Measurements from ENCODE around the gene BCO2. TPM values are rescaled to one million over a fixed set of nuclear protein-coding genes. Genes with fewer than 3 reads are reported as not detected.
"Not testable (repeated sequence)": the region's sequence is repeated elsewhere in the genome, so short reads cannot be mapped to it uniquely, and the experiment has no call there.

The BCO2 gene
- total RNA-seq, 1 experiment from 2014 or later = 0.31 TPM

DNA sequence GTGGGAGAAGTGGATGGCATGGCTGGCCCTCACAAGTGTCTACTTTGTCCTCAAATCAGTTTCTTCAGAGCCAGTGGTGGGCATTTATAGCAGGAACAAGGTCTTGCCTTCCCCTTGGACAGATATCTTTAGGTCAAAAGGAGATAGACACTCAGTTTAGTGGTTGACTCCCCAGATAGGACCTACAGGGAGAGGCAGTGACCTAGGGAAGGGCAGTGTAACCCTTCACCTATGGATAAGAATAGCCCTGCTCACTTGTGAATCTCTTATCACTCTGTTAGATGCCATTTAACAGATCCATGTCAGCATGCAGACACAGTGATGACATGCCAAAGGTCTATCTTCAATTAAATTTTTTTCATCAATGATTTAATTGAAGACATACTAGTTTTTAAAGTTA lies 11.0 kb downstream of the BCO2 start:
- H3K4me1 ChIP-seq (ENCODE audit: insufficient read depth, low read length) = no peaks in the 10 kb centered on the region; the same call in 1 of the 2 replicates
- H3K9me3 ChIP-seq (ENCODE audit: control insufficient read depth, low read depth, low read length) = no peaks in the 10 kb centered on the region
- H3K27ac Mint-ChIP-seq = no peak overlapping the region
- H3K79me2 ChIP-seq (ENCODE audit: insufficient read depth, low read length) = no peaks in the 10 kb centered on the region
- H4K91ac ChIP-seq (ENCODE audit: insufficient read length, low read depth, low read length) = no peak overlapping the region
- H3K27me3 ChIP-seq (ENCODE audit: insufficient read depth, low read length) = no peaks in the 10 kb centered on the region
- no peak overlapping the region for H3K4ac ChIP-seq (ENCODE audit: low read depth, low read length)
- H2AFZ ChIP-seq (ENCODE audit: low read length) = no peak overlapping the region
- no peaks in the 10 kb centered on the region for H3K23me2 ChIP-seq (ENCODE audit: insufficient read length, low read depth, low read length, poor library complexity, severe bottlenecking)
- no peak overlapping the region for H2AK5ac ChIP-seq (ENCODE audit: insufficient read length, low read length)
- no peak overlapping the region for H3K56ac ChIP-seq (ENCODE audit: insufficient read length, low read depth, low read length)
- H3K27me3 Mint-ChIP-seq (ENCODE audit: low read depth) = no peaks in the 10 kb centered on the region; the same call in 1 of the 2 replicates
- H3K4me1 Mint-ChIP-seq = peaks cover 2 to 3% of the 10 kb centered on the region in 2 experiments; a peak in 1 of 4 replicates
- H4K20me1 ChIP-seq (ENCODE audit: control insufficient read depth, insufficient read depth, insufficient read length) = no peaks in the 10 kb centered on the region
- no peak overlapping the region for H4K5ac ChIP-seq (ENCODE audit: insufficient read length, low read depth, low read length)
- H2BK120ac ChIP-seq (ENCODE audit: low read depth, low read length, poor library complexity, severe bottlenecking) = no peak overlapping the region
- no peak overlapping the region for H4K8ac ChIP-seq (replicated peaks; ENCODE audit: insufficient read length, low read depth, low read length)
- DNase-seq = no peak
- TF ChIP-seq, protein P1, sequence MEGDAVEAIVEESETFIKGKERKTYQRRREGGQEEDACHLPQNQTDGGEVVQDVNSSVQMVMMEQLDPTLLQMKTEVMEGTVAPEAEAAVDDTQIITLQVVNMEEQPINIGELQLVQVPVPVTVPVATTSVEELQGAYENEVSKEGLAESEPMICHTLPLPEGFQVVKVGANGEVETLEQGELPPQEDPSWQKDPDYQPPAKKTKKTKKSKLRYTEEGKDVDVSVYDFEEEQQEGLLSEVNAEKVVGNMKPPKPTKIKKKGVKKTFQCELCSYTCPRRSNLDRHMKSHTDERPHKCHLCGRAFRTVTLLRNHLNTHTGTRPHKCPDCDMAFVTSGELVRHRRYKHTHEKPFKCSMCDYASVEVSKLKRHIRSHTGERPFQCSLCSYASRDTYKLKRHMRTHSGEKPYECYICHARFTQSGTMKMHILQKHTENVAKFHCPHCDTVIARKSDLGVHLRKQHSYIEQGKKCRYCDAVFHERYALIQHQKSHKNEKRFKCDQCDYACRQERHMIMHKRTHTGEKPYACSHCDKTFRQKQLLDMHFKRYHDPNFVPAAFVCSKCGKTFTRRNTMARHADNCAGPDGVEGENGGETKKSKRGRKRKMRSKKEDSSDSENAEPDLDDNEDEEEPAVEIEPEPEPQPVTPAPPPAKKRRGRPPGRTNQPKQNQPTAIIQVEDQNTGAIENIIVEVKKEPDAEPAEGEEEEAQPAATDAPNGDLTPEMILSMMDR (conservative IDR thresholded peaks at IDR 0.05) = no peak
- H3K23ac ChIP-seq (ENCODE audit: insufficient read length, low read depth, low read length) = no peak overlapping the region
- H3K79me1 ChIP-seq (ENCODE audit: insufficient read depth, low read depth, low read length, poor library complexity, severe bottlenecking) = no peaks in the 10 kb centered on the region
- no peaks in the 10 kb centered on the region for H3K36me3 Mint-ChIP-seq (ENCODE audit: insufficient read depth in 1 of 3, low read depth in 3 of 3)
- peaks cover 4% of the 10 kb centered on the region in 2 experiments; a peak in 3 of 5 replicates for H3K9me3 Mint-ChIP-seq
- no peak overlapping the region for H2BK20ac ChIP-seq (ENCODE audit: low read depth, low read length, poor library complexity, severe bottlenecking)
- no peak overlapping the region for H3K9ac ChIP-seq (ENCODE audit: extremely low read depth, insufficient read length, low read length)
- H2BK5ac ChIP-seq (ENCODE audit: insufficient read length, low read length) = no peak overlapping the region
- H3T11ph ChIP-seq (ENCODE audit: low read length) = no peak overlapping the region
- H3K4me2 ChIP-seq (ENCODE audit: insufficient read depth, insufficient read length, low read length) = no peak overlapping the region
- H3K4me3 Mint-ChIP-seq = no peak overlapping the region
- no peak overlapping the region for H2BK12ac ChIP-seq (ENCODE audit: insufficient read length, low read depth, low read length)
- no peak overlapping the region for H3K18ac ChIP-seq (ENCODE audit: insufficient read length, low read depth, low read length)
- H3K27ac ChIP-seq (ENCODE audit: insufficient read length, low read depth, low read length) = no peak overlapping the region
- H3K14ac ChIP-seq (ENCODE audit: insufficient read depth, low read length) = no peak overlapping the region
- H2BK15ac ChIP-seq (ENCODE audit: low read depth, low read length) = no peak overlapping the region

DNA sequence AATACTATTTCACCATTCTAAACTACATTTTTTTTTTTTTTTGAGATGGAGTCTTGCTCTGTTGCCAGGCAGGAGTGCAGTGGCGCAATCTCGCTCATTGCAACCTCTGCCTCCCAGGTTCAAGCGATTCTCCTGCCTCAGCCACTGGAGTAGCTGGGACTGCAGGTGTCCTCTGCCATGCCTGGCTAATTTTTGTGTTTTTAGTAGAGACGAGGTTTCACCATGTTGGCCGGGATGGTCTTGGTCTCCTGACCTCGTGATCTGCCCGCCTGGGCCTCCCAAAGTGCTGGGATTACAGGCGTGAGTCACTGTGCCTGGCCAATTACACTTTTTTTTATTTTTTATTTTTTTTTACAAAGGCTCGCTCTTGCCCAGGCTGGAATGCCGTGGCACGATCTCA lies 19.8 kb downstream of the BCO2 start:
- H3K27me3 Mint-ChIP-seq (ENCODE audit: low read depth) = peaks cover 14% of the 10 kb centered on the region
- not testable (repeated sequence) for H2BK120ac ChIP-seq (ENCODE audit: low read depth, low read length, poor library complexity, severe bottlenecking); H3K23ac ChIP-seq (ENCODE audit: insufficient read length, low read depth, low read length); H3K27me3 ChIP-seq (ENCODE audit: insufficient read depth, low read length); H3T11ph ChIP-seq (ENCODE audit: low read length); H4K8ac ChIP-seq (replicated peaks; ENCODE audit: insufficient read length, low read depth, low read length); H3K56ac ChIP-seq (ENCODE audit: insufficient read length, low read depth, low read length); H3K23me2 ChIP-seq (ENCODE audit: insufficient read length, low read depth, low read length, poor library complexity, severe bottlenecking); H3K79me2 ChIP-seq (ENCODE audit: insufficient read depth, low read length); H4K91ac ChIP-seq (ENCODE audit: insufficient read length, low read depth, low read length); H3K9me3 Mint-ChIP-seq; H3K9me3 ChIP-seq (ENCODE audit: control insufficient read depth, low read depth, low read length); H3K79me1 ChIP-seq (ENCODE audit: insufficient read depth, low read depth, low read length, poor library complexity, severe bottlenecking); H3K14ac ChIP-seq (ENCODE audit: insufficient read depth, low read length); H3K4me1 Mint-ChIP-seq; H2AK5ac ChIP-seq (ENCODE audit: insufficient read length, low read length); H2BK15ac ChIP-seq (ENCODE audit: low read depth, low read length); H3K36me3 Mint-ChIP-seq (ENCODE audit: insufficient read depth in 1 of 3, low read depth in 3 of 3); H3K4me3 Mint-ChIP-seq; H2BK20ac ChIP-seq (ENCODE audit: low read depth, low read length, poor library complexity, severe bottlenecking); H3K4ac ChIP-seq (ENCODE audit: low read depth, low read length); H4K5ac ChIP-seq (ENCODE audit: insufficient read length, low read depth, low read length); H2BK5ac ChIP-seq (ENCODE audit: insufficient read length, low read length); H2AFZ ChIP-seq (ENCODE audit: low read length); DNase-seq; H3K18ac ChIP-seq (ENCODE audit: insufficient read length, low read depth, low read length); H2BK12ac ChIP-seq (ENCODE audit: insufficient read length, low read depth, low read length); H3K4me2 ChIP-seq (ENCODE audit: insufficient read depth, insufficient read length, low read length); H3K27ac Mint-ChIP-seq; H4K20me1 ChIP-seq (ENCODE audit: control insufficient read depth, insufficient read depth, insufficient read length); H3K4me1 ChIP-seq (ENCODE audit: insufficient read depth, low read length); H3K9ac ChIP-seq (ENCODE audit: extremely low read depth, insufficient read length, low read length); H3K27ac ChIP-seq (ENCODE audit: insufficient read length, low read depth, low read length)
- WGBS (ENCODE audit: extremely low coverage, insufficient read length, low lambda C conversion rate) = no CpG with 5 or more reads among the region's 11 CpGs
